AML-193 (cell line): ENCODE data around the gene ME3.
"Not testable (repeated sequence)": the region's sequence is repeated elsewhere in the genome, so short reads cannot be mapped to it uniquely, and the experiment has no call there.

Source experiments
- DNase-seq, 2 experiments: peaks; one replicate each; lab custom pipeline; 2025; lab: John Stamatoyannopoulos, UW

The ME3 gene

GRCh38 chr11:86433361-86434095 lies 238.9 kb downstream of the ME3 start:
- not testable (repeated sequence) for DNase-seq

- DNase-seq, result no peak
Measured at GRCh38 chr11:86431258-86431657, 241.2 kb downstream of the ME3 start.

- DNase-seq, result no peak
Measured at GRCh38 chr11:86427441-86427840, 245.0 kb downstream of the ME3 start.

- DNase-seq, result not testable (repeated sequence)
Measured at GRCh38 chr11:86423488-86423887, 248.9 kb downstream of the ME3 start.

GRCh38 chr11:86422371-86422770 lies 250.0 kb downstream of the ME3 start:
- no peak for DNase-seq

GRCh38 chr11:86421946-86422345 lies 250.5 kb downstream of the ME3 start:
- no peak for DNase-seq

- DNase-seq, result no peak
Measured at GRCh38 chr11:86418917-86419316, 253.5 kb downstream of the ME3 start.

- no peak for DNase-seq
Measured at GRCh38 chr11:86418513-86418912, 253.9 kb downstream of the ME3 start.

- DNase-seq, result no peak
Measured at GRCh38 chr11:86418106-86418505, 254.3 kb downstream of the ME3 start.

GRCh38 chr11:86416951-86417350 lies 255.5 kb downstream of the ME3 start:
- DNase-seq, result not testable (repeated sequence)

GRCh38 chr11:86416494-86416893 lies 255.9 kb downstream of the ME3 start:
- no peak for DNase-seq

- no peak for DNase-seq
Measured at GRCh38 chr11:86415026-86415425, 257.4 kb downstream of the ME3 start.

GRCh38 chr11:86414032-86414431 lies 258.4 kb downstream of the ME3 start:
- no peak for DNase-seq

GRCh38 chr11:86408845-86409244 lies 263.6 kb downstream of the ME3 start:
- no peak for DNase-seq

- no peak for DNase-seq
Measured at GRCh38 chr11:86403458-86403857, 269.0 kb downstream of the ME3 start.

- DNase-seq, result no peak
Measured at GRCh38 chr11:86398106-86398505, 274.3 kb downstream of the ME3 start.

- DNase-seq, result no peak
Measured at GRCh38 chr11:86397351-86397750, 275.1 kb downstream of the ME3 start.

GRCh38 chr11:86396396-86396795 lies 276.0 kb downstream of the ME3 start:
- DNase-seq, result no peak

GRCh38 chr11:86395061-86395551 lies 277.3 kb downstream of the ME3 start:
- no peak for DNase-seq
